Activated CD4-positive, alpha-beta memory T cell treated with anti-CD3 and anti-CD28 coated beads for 36 hours (primary cell): ENCODE measurements around the gene GABRG3. TPM values are rescaled to one million over a fixed set of nuclear protein-coding genes. Genes with fewer than 3 reads are reported as not detected.

Experiments used
- CTCF ChIA-PET: fragments of 350-600 bp; sonication (Branson Sonifier 250); formaldehyde crosslinking; loops from one replicate; lab custom pipeline; 2021; ENCODE audit warnings: antibody characterized with exemption, inconsistent platforms; lab: Charles Lee
- POLR2A ChIA-PET: fragments of 350-600 bp; sonication (Branson Sonifier 250); formaldehyde crosslinking; loops from one replicate; lab custom pipeline; 2021; ENCODE audit warnings: antibody characterized with exemption; lab: Charles Lee
- DNase-seq: peaks from one replicate; pipeline ENCODE4 v3.0.0-alpha.2; 2020
- H3K27ac Mint-ChIP-seq: one replicate; pipeline ENCODE4 v1.8.0; 2021; ENCODE audit warnings: mixed read lengths
- H3K27me3 Mint-ChIP-seq: one replicate; pipeline ENCODE4 v1.8.0; 2021; ENCODE audit warnings: mixed read lengths
- H3K36me3 Mint-ChIP-seq: one replicate; pipeline ENCODE4 v1.8.0; 2021; ENCODE audit warnings: mixed read lengths
- H3K4me1 Mint-ChIP-seq: one replicate; pipeline ENCODE4 v1.8.0; 2021; ENCODE audit warnings: low read depth, mixed read lengths
- H3K4me3 Mint-ChIP-seq: one replicate; pipeline ENCODE4 v1.8.0; 2021; ENCODE audit warnings: mild to moderate bottlenecking, mixed read lengths
- H3K9me3 Mint-ChIP-seq: one replicate; pipeline ENCODE4 v1.8.0; 2021; ENCODE audit warnings: mixed read lengths
- intact Hi-C: fragments of 100-400 bp; cut with micrococcal nuclease; formaldehyde crosslinking; loops from one replicate; pipeline ENCODE4 v1.15.1; 2023
- total RNA-seq, 2 experiments: library from RNA; stranded (reverse); gene quantifications; one replicate each; pipeline ENCODE4 v1.2.3, GENCODE V29; 2021

Gene GABRG3
- total RNA-seq, 2 experiments from 2014 or later, result not detected

DNA sequence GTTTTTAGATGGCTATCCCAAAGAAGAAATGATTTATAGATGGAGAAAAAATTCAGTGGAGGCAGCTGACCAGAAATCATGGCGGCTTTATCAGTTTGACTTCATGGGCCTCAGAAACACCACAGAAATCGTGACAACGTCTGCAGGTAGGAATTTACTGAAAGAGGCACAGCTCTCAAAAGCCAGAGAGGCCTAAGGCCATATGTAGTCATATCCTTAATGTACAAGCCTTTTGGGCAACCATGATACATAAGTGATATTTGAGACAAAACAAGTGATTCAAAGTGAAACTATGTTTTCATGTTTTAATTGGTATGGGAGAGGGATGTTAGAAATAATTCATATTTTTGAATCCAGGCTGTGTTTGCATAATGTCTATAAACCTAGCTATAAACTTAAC is 509.7 kb downstream of the GABRG3 start:
- Mint-ChIP-seq H3K27ac (no peak overlapping the region), H3K27me3 (no peaks in the 10 kb centered on the region), H3K9me3 (peaks cover 13% of the 10 kb centered on the region), H3K4me1 (no peaks in the 10 kb centered on the region), H3K4me3 (no peak overlapping the region), H3K36me3 (no peaks in the 10 kb centered on the region)
- ChIA-PET POLR2A (no interaction called here), CTCF (no interaction called here)
- DNase-seq, result no peak
- intact Hi-C loops, result no loop called here

GRCh38 chr15:27481768-27482167 is 510.8 kb downstream of the GABRG3 start:
- Mint-ChIP-seq H3K27me3 (no peaks in the 10 kb centered on the region), H3K36me3 (no peaks in the 10 kb centered on the region), H3K27ac (no peak overlapping the region), H3K4me3 (no peak overlapping the region), H3K4me1 (no peaks in the 10 kb centered on the region), H3K9me3 (peaks cover 13% of the 10 kb centered on the region)
- no peak for DNase-seq
- POLR2A ChIA-PET, result no interaction called here
- intact Hi-C loops, result no loop called here
- CTCF ChIA-PET, result no interaction called here

DNA sequence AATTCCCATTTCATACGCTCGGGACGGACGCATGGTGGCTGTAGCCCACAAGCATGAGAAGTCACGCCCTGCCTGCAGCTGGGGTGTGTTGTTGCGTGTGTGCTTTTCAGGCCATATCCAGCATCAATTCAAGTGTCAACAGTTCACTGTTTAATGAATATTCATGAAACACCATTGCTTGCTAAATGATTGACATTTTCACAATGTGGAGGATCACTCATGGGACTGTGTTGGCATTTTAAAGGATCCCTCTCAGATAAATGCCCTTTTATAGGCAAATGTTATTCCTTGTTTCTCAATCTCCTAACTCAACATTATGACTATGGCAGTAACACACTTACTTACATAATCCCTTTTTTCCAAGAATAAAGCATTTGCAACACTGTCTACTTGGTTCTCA is 511.3 kb downstream of the GABRG3 start:
- POLR2A ChIA-PET, result no interaction called here
- Mint-ChIP-seq H3K27me3 (no peaks in the 10 kb centered on the region), H3K4me1 (no peaks in the 10 kb centered on the region), H3K9me3 (peaks cover 11% of the 10 kb centered on the region), H3K4me3 (no peak overlapping the region), H3K36me3 (no peaks in the 10 kb centered on the region), H3K27ac (no peak overlapping the region)
- intact Hi-C loops, result no loop called here
- no peak for DNase-seq
- CTCF ChIA-PET, result no interaction called here

DNA sequence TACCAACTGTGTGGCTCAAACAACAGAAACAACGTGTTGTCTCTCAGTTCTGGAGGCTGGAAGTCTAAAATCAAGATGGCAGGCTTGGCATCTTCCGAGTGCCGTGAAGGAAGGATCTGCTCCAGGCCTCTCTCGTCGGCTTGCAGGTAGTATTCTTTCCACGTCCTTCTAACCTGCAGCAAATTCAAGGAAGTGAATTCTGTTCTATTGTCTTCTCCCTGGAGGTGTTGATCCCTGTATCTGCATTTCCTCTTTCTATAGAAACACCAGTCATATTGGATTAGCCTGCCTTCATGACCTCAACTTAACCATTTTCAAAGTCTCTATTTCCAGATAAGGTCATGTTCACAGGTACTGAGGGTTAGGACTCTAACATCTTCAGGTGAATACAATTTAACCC is 512.1 kb downstream of the GABRG3 start:
- Mint-ChIP-seq H3K4me3 (no peak overlapping the region), H3K9me3 (peaks cover 6% of the 10 kb centered on the region), H3K27me3 (no peaks in the 10 kb centered on the region), H3K36me3 (no peaks in the 10 kb centered on the region), H3K27ac (no peak overlapping the region), H3K4me1 (no peaks in the 10 kb centered on the region)
- CTCF ChIA-PET, result no interaction called here
- intact Hi-C loops, result no loop called here
- no peak for DNase-seq
- POLR2A ChIA-PET, result no interaction called here

- intact Hi-C loops, result no loop called here
- CTCF ChIA-PET, result no interaction called here
Measured at GRCh38 chr15:27485265-27485664, 514.3 kb downstream of the GABRG3 start.

DNA sequence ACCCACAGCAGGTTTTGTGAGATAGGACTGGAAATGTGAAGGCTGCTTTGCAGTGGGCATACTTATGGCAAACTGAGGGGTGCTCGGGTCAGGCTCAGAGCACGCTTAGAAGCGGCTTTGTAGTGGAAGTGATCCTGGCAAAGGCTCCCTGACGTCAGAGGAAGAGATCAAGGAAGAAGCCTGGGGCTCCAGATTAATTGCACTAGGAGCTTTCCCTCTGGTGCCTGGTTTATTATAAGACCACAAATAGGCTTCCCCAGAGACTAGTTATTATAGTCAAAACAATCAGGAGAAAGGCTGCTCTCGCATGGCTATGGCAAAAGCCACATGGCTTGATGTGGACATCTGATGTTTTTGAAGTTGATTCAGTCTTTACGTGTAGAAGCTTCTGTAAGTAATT is 515.1 kb downstream of the GABRG3 start:
- CTCF ChIA-PET, result no interaction called here
- Mint-ChIP-seq H3K4me1 (no peaks in the 10 kb centered on the region), H3K9me3 (peaks cover 3% of the 10 kb centered on the region), H3K4me3 (no peak overlapping the region), H3K36me3 (no peaks in the 10 kb centered on the region), H3K27me3 (no peaks in the 10 kb centered on the region), H3K27ac (no peak overlapping the region)
- intact Hi-C loops, result no loop called here
- no peak for DNase-seq
- POLR2A ChIA-PET, result no interaction called here

More at GRCh38 chr15:27485265-27485664, 514.3 kb downstream of the GABRG3 start:
- Mint-ChIP-seq H3K27me3 (no peaks in the 10 kb centered on the region), H3K27ac (no peak overlapping the region), H3K4me1 (no peaks in the 10 kb centered on the region), H3K9me3 (no peaks in the 10 kb centered on the region), H3K36me3 (no peaks in the 10 kb centered on the region), H3K4me3 (no peak overlapping the region)
- DNase-seq, result no peak
- POLR2A ChIA-PET, result no interaction called here

- H3K9me3 Mint-ChIP-seq, result peaks cover 5% of the 10 kb centered on the region
- intact Hi-C loops, result no loop called here
- no peaks in the 10 kb centered on the region for H3K27me3 Mint-ChIP-seq
- ChIA-PET CTCF (no interaction called here), POLR2A (no interaction called here)
- H3K4me3 Mint-ChIP-seq, result no peak overlapping the region
- H3K4me1 Mint-ChIP-seq, result no peaks in the 10 kb centered on the region
- H3K36me3 Mint-ChIP-seq, result no peaks in the 10 kb centered on the region
- H3K27ac Mint-ChIP-seq, result no peak overlapping the region
- DNase-seq, result no peak
Measured at GRCh38 chr15:27486683-27487647, 516.0 kb downstream of the GABRG3 start.

- intact Hi-C loops, result no loop called here
- Mint-ChIP-seq H3K4me1 (no peaks in the 10 kb centered on the region), H3K27ac (no peak overlapping the region), H3K9me3 (peaks cover 5% of the 10 kb centered on the region), H3K27me3 (no peaks in the 10 kb centered on the region), H3K36me3 (no peaks in the 10 kb centered on the region), H3K4me3 (no peak overlapping the region)
- CTCF ChIA-PET, result no interaction called here
- POLR2A ChIA-PET, result no interaction called here
- no peak for DNase-seq
Measured at GRCh38 chr15:27487846-27488245, 516.9 kb downstream of the GABRG3 start.

DNA sequence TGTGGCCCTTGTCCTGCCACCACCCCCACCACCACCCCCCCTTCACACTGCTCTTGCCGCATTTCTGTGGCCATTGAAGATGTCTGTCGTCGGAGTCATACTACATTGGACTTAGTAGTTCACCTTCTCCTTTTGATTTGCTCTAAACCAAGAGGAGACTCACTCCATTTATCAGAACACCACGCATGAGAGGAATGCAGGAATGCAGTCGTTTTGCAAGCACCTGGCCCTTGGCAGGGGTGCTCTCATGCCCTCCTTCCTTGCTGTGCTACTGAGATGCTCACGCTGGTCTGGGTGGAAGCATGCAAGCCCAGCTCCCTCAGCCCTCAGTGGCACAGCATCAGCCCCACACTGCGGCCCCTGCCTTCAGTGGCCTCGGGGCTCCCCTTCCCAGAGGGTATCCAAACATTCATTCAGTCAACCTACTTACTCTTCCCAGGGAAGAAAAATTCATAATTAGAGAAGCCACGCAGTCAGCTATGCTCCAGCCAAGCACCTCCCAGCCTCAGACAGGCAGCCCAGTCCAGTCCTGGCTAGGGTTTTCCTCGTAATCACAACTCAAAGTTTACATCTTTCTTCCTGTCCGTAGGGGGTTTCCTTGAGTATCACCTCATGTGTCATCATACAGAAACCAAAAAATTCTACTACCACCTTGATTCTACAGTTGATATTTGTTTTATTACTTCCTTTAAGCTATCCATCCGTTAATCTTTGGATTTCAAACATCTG is 520.0 kb downstream of the GABRG3 start:
- no peaks in the 10 kb centered on the region for H3K27me3 Mint-ChIP-seq
- no peak for DNase-seq
- peaks cover 5% of the 10 kb centered on the region for H3K9me3 Mint-ChIP-seq
- H3K4me1 Mint-ChIP-seq, result no peaks in the 10 kb centered on the region
- POLR2A ChIA-PET, result no interaction called here
- intact Hi-C loops, result no loop called here
- no peaks in the 10 kb centered on the region for H3K36me3 Mint-ChIP-seq
- no peak overlapping the region for H3K27ac Mint-ChIP-seq
- no peak overlapping the region for H3K4me3 Mint-ChIP-seq
- CTCF ChIA-PET, result no interaction called here

GRCh38 chr15:27491666-27492621 is 521.0 kb downstream of the GABRG3 start:
- H3K4me3 Mint-ChIP-seq, result no peak overlapping the region
- no peaks in the 10 kb centered on the region for H3K27me3 Mint-ChIP-seq
- intact Hi-C loops, result no loop called here
- DNase-seq, result no peak
- ChIA-PET POLR2A (no interaction called here), CTCF (no interaction called here)
- no peak overlapping the region for H3K27ac Mint-ChIP-seq
- H3K9me3 Mint-ChIP-seq, result peaks cover 5% of the 10 kb centered on the region
- no peaks in the 10 kb centered on the region for H3K4me1 Mint-ChIP-seq
- H3K36me3 Mint-ChIP-seq, result no peaks in the 10 kb centered on the region

DNA sequence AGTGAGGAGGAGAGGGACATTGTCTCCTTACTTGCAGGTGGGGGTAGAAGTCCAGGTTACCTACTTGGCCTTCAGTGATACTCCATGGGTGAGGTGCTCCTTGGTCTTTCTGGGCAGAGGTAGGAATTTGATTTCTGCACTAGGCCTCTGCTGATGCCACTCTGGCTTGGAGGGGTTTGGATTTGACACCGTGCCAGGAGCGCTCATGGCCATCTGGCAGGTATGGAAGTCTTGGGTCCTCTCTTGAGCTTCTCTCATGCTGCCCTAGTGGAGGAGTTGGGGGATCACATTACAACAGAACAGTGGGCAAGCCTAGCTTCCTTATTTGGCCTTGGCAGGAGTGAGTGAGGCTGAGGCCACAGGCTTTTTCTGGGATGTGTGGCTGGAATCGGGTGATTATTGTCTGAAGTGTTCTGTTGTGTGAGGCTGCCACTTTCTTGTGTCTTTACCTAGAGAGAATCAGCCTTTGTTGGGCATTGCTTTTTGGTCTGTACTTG is 525.0 kb downstream of the GABRG3 start:
- POLR2A ChIA-PET, result no interaction called here
- CTCF ChIA-PET, result no interaction called here

GRCh38 chr15:27498700-27499099 is 527.7 kb downstream of the GABRG3 start:
- intact Hi-C loops, result no loop called here
- no peak overlapping the region for H3K27ac Mint-ChIP-seq
- peaks cover 3% of the 10 kb centered on the region for H3K9me3 Mint-ChIP-seq
- no peaks in the 10 kb centered on the region for H3K36me3 Mint-ChIP-seq
- H3K27me3 Mint-ChIP-seq, result no peaks in the 10 kb centered on the region
- H3K4me3 Mint-ChIP-seq, result no peak overlapping the region
- H3K4me1 Mint-ChIP-seq, result no peaks in the 10 kb centered on the region
- CTCF ChIA-PET, result no interaction called here
- no peak for DNase-seq
- POLR2A ChIA-PET, result no interaction called here

More for the DNA sequence above, 525.0 kb downstream of the GABRG3 start:
- H3K9me3 Mint-ChIP-seq, result peaks cover 3% of the 10 kb centered on the region
- no peaks in the 10 kb centered on the region for H3K36me3 Mint-ChIP-seq
- intact Hi-C loops, result no loop called here
- H3K4me3 Mint-ChIP-seq, result no peak overlapping the region
- no peak for DNase-seq
- H3K27me3 Mint-ChIP-seq, result no peaks in the 10 kb centered on the region
- H3K27ac Mint-ChIP-seq, result no peak overlapping the region
- no peaks in the 10 kb centered on the region for H3K4me1 Mint-ChIP-seq
